Sigmoid colon (tissue), 4 donors: ENCODE results near the gene ZSCAN29.

ENCODE experiments used
- CTCF ChIP-seq, 4 experiments: fragments of 450-650 bp in 3 of 4; fragments of 200-600 bp in 1 of 4; IDR thresholded peaks; one replicate each; pipeline ENCODE4 v1.5.1; 2016 to 2019; ENCODE audit warnings: antibody characterized with exemption in 4 of 4, mild to moderate bottlenecking in 3 of 4, moderate library complexity in 2 of 4
- EP300 ChIP-seq, 4 donors: sonication (generic); formaldehyde crosslinking; IDR thresholded peaks; one replicate each; pipeline ENCODE4 v1.6.1; 2017; ENCODE audit warnings: antibody characterized with exemption in 4 of 4
- POLR2A ChIP-seq, 2 donors: fragments of 450-650 bp; IDR thresholded peaks; one replicate each; pipeline ENCODE4 v1.6.1; 2016; ENCODE audit warnings: antibody characterized with exemption in 2 of 2, mild to moderate bottlenecking in 2 of 2, moderate library complexity in 2 of 2
- POLR2AphosphoS5 ChIP-seq, 4 donors: sonication (generic); formaldehyde crosslinking; IDR thresholded peaks; one replicate each; pipeline ENCODE4 v1.6.1; 2017; ENCODE audit warnings: antibody characterized with exemption in 4 of 4

- no peak for TF ChIP-seq CTCF (IDR thresholded peaks at IDR 0.05)
- no peak for TF ChIP-seq POLR2AphosphoS5 (IDR thresholded peaks at IDR 0.05)
- TF ChIP-seq POLR2A (IDR thresholded peaks at IDR 0.05), result no peak
- TF ChIP-seq EP300 (IDR thresholded peaks at IDR 0.05), result no peak
Observed at GRCh38 chr15:43316971-43317346, 53.9 kb downstream of the ZSCAN29 start.
